NCI-H2107 treated with DMSO at 0.1 percent for 48 hours (cell line): ENCODE measurements around the gene TSPYL2.

Source experiments
- DNase-seq: peaks from one replicate; lab custom pipeline; 2025; ENCODE audit not compliant: unreplicated experiment; lab: John Stamatoyannopoulos, UW

The TSPYL2 gene

GRCh38 chrX:53080628-53081580, 1.3 kb upstream of the TSPYL2 start:
- no peak for DNase-seq

DNA sequence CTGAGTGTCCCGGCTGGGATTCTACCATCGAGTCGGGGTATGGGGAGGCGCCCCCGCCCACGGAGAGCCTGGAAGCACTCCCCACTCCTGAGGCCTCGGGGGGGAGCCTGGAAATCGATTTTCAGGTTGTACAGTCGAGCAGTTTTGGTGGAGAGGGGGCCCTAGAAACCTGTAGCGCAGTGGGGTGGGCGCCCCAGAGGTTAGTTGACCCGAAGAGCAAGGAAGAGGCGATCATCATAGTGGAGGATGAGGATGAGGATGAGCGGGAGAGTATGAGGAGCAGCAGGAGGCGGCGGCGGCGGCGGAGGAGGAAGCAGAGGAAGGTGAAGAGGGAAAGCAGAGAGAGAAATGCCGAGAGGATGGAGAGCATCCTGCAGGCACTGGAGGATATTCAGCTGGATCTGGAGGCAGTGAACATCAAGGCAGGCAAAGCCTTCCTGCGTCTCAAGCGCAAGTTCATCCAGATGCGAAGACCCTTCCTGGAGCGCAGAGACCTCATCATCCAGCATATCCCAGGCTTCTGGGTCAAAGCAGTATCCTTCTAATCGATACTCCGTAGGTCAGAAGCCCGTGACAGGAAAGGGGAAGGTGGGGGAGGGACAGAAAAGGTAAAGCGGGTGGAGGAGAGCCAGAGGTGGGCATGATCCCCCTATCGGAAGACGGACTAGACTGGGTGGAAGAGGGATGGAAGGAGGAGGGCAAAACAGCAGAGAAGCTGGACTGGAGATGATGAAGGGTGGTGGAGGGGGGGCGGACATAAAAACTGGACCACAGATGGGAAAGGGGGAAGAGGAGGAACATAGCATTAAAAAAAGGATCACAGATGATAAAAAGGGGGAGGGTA, 828 bp downstream of the TSPYL2 start:
- DNase-seq: no peak

- no peak for DNase-seq
Observed at GRCh38 chrX:53084043-53084570, 1.9 kb downstream of the TSPYL2 start.

- DNase-seq: no peak
Observed at GRCh38 chrX:53084863-53085262, 2.7 kb downstream of the TSPYL2 start.

DNA sequence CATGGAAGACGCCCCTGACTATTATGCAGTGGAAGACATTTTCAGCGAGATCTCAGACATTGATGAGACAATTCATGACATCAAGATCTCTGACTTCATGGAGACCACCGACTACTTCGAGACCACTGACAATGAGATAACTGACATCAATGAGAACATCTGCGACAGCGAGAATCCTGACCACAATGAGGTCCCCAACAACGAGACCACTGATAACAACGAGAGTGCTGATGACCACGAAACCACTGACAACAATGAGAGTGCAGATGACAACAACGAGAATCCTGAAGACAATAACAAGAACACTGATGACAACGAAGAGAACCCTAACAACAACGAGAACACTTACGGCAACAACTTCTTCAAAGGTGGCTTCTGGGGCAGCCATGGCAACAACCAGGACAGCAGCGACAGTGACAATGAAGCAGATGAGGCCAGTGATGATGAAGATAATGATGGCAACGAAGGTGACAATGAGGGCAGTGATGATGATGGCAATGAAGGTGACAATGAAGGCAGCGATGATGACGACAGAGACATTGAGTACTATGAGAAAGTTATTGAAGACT, 3.6 kb downstream of the TSPYL2 start:
- DNase-seq: no peak

DNA sequence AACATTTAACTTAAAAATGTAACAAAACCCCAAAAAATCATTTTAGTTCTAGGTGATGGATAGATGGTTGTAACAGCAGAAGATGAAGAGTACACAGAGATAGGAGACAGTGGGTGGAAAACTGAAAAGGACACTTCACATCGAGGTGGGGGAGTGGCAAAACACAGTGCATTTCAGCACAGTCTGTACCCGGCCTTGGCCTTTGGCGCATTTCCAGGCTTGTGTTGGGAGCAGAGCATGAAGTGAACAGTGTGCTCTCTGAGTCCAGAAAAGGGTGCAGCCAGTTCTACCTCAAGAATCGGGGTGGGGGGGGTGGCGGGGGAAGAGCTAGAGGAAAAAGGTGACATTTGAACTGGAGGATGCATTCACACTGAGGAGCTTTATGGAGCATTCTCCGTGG, 4.3 kb downstream of the TSPYL2 start:
- no peak for DNase-seq

- no peak for DNase-seq
Observed at GRCh38 chrX:53087388-53087831, 5.2 kb downstream of the TSPYL2 start.

DNA sequence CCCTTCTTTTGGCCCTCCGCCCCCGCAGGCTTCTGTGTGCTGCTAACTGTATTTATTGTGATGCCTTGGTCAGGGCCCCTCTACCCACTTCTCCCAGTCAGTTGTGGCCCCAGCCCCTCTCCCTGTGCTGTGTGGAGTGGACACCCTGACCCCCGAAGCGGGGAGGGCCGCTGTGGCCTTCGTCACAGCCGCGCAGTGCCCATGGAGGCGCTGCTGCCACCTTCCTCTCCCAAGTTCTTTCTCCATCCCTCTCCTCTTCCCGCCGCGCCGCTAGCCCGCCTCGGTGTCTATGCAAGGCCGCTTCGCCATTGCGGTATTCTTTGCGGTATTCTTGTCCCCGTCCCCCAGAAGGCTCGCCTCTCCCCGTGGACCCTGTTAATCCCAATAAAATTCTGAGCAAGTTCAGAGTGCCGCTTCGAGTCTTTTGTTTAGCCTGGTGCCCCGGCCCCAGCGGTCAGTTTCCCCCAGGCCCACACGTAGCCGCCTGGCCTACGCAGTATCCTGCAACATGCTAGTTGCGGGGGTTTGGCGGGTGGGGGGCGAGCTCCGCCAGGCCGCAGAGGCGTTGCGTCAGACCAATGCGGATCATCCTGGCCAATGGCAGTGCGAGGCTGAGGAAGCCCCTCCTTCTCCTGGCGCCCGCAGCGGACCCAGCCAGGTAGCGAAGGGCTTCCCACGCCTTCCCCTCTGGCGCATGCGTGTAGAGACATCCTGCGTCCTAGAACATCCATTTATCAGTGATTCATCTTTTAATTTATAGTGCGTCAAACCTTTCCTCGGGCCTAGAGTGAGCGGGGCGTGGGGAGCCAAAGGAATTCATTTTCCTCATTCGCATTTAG, 6.2 kb downstream of the TSPYL2 start:
- peak; percentile 74 for DNase-seq

DNA sequence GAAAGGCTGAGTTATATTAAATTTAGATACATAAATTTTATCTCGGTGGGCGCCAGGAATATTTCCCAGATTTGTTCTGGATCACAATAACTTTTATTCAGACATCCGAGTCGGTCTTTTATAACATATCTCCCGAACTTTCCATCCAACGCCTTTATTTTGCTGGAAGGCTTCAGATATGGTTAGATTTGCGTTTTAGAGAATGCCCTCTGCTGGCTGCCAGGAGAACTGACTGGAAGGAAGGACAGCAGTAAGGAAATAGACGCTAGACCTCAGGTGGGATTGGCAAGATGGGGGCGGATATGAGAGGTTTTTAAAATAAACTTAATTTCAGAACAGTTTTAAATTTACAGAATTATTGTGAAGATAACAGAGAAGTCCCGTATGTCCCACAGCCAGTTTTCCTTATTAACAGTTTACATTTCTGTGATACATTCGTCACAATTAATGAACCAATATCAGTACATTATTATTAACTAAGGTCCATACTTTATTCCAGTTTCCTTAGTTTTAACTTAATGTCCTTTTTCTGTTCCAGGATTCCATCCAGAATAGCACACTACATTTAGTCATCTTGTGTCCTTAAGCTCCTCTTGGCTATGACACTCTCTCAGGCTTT, 7.2 kb downstream of the TSPYL2 start:
- DNase-seq: peak; percentile 70

DNA sequence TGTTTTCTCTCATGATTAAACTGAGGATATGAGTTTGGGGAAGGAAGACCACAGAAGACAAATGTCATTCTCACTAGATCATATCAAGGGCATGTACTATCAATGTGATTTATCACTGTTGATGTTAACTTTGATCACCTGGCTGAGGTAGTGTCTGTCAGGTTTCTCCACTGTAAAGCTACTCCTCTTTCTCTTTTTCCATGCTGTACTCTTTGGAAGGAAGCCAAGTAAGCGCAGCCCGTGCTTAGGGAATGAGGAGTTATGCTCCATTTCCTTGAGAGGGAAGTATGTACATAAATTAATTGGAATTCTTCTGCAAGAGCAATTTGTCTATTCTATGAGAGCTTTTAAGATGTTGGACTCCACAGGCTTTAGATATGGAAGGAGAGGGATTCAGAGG, 7.8 kb downstream of the TSPYL2 start:
- DNase-seq: no peak

GRCh38 chrX:53091354-53091753, 9.2 kb downstream of the TSPYL2 start:
- DNase-seq: no peak

DNA sequence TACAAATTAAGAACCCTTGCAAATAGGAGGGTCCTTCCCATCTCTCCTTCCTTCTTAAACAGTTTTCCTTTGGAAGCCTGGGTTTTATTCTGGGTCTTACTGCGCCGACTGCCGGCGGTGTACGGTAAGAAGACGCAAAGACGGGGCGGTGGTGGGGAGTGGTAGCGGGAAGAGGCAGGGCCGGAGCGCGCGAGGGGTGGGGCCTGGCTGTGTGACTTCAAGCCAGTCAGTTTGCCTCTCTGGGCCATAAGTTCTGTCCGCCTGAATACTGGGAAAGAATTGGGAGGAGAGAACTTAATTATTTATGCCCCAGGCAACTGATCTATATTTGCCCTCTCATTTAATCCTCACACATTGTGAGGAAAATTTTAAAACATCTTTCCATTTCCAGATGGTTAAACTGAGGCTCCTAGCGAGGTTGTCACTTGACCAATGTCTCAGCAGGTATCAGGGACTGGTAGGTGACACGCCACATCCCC, 11.0 kb downstream of the TSPYL2 start:
- peak; percentile 74 for DNase-seq

- peak; percentile 94 for DNase-seq
Observed at GRCh38 chrX:53093748-53094581, 11.8 kb downstream of the TSPYL2 start, which contains the start of gene KANTR. Gene KANTR (plus strand): TSS chrX:53094142. CDS start chrX:53124273, 30,131 bp downstream.

DNA sequence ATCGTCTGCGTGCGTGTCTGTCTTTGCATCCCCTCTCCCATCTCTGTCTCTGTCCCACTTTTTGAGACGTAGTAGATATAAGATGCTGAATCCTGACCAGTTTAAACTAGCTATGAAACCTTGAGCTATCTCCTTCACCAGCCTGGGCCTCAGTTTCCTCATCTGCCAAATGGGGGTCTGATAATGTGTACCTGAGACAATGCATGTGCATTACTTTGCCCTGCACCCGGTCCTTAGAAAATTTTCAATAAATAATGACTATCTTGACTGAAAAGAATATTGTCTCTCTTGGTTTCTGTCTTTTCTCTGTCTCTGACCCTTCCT, 12.4 kb downstream of the TSPYL2 start:
- DNase-seq: no peak

- no peak for DNase-seq
Observed at GRCh38 chrX:53095796-53096195, 13.6 kb downstream of the TSPYL2 start.

- no peak for DNase-seq
Observed at GRCh38 chrX:53114864-53115549, 32.8 kb downstream of the TSPYL2 start.

DNA sequence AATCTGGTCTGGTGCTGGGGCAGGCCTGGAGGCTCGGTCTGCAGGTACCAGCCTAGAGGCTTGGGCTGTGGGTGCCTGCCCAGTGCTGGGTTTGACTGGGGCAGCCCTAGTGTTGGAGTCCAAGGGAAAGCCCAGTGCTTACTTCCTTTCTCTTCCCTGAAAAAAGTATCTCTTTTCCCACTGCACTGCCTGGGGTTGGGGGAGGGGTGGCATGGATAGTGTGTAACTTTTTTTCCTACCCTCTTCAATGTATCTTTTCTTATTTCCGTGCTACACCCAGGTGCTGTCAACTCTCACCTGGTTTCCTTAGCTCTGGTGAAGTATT, 33.3 kb downstream of the TSPYL2 start:
- no peak for DNase-seq

GRCh38 chrX:53116101-53116500, 33.9 kb downstream of the TSPYL2 start:
- DNase-seq: no peak

- DNase-seq: no peak
Observed at GRCh38 chrX:53122013-53122412, 39.8 kb downstream of the TSPYL2 start.
